NK-92 (cell line): ENCODE data around the gene LPCAT1.

Experiments
- DNase-seq: peaks from one replicate; lab custom pipeline; 2025; ENCODE audit not compliant: unreplicated experiment; lab: John Stamatoyannopoulos, UW

LPCAT1 gene

GRCh38 chr5:1498623-1499416, 24.9 kb downstream of the LPCAT1 start:
- DNase-seq, result no peak

DNA sequence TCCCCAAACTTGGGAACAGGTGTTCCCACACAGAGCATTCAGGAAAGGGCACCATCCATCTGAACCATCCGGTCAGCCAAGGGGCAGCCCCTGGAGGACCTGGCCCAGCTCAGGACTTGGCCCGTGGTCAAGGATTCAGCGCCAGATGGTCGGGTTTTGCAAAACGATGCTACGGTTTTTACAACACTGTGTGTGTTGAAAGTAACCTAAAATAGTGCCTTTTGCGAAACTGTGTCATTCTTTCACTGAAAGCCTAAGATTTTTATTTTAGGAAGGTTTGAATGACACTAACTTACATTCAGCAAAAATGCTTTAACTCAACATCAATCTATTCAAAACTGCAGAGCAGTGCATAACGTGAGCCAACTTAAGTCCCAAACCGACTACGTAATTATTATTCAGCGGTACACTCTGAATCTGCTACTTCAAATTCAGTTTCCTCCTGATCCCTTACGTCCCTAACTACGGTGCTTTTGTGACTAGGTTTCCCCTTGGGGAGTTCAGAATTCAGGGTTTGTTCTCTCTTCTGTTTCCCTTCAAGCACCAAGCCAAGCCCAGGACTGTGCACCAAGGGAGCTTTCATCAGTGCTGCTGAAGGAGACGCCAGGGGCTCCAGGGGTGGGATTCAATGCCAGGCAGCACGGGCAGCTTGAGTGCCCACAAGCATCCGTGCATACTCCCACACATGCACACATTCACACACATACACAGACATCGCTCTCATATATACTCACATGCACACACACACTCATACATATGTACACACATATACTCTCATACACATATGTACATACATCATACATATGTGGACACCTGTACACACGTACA, 25.8 kb downstream of the LPCAT1 start:
- no peak for DNase-seq

GRCh38 chr5:1497242-1497777, 26.4 kb downstream of the LPCAT1 start:
- DNase-seq, result no peak

- DNase-seq, result no peak
Observed at GRCh38 chr5:1495525-1495897, 28.2 kb downstream of the LPCAT1 start.

DNA sequence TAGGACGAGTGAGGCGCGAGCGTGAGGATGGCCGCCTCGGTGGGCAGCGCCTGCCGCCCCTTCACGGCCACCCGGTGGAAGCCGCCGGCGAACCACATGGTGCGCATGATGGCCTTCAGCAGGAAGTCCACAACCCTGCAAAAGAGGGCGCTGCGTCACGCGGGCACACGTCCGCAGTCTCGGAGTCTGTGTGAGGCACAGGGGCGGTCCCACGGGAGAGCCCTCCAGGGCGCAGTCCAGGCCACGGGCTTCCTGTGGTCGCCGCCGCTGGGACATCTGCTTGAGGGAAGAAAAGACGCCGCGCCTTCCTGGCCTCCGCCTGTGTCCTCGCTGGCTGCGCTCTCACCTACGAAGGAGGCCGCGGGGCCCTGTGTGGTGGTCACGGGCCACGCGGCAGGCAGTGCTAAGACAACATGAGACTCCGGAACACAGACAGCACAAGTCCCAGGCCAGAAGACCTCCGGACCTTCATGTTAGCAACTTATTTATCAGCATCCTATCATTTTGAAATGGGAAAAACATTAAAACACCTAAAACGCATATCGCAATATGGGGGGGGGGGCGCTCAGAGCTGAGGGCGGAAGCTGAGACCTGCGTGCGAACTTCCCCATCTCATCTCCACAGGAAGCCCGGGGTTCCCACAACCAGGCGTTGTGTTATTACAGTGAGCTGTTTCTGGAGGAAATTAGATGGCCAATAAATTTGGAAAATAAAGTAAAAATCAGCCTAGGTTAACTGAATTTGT, 28.8 kb downstream of the LPCAT1 start:
- no peak for DNase-seq

DNA sequence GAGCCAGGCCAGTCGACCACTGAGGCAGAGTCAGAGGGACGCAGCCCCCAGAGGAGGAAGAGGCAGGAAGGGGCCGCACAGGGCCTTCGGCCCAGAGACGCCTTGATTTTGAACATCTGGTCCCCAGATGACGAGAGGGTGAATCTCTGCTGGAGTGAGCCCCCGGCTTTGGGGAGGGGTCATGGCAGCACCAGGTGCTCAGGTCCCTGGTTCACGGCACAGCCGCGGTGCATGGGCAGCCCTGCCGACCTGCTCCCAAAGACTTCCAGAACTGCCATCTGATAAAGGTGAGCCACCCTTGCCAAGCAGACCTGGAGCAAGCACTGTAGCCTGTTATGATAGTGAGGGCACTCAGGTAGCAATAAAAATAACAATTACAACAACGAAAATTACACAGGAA, 29.8 kb downstream of the LPCAT1 start:
- DNase-seq, result no peak

- DNase-seq, result no peak
Observed at GRCh38 chr5:1493413-1493812, 30.3 kb downstream of the LPCAT1 start.

- DNase-seq, result no peak
Observed at GRCh38 chr5:1492757-1493156, 31.0 kb downstream of the LPCAT1 start.

DNA sequence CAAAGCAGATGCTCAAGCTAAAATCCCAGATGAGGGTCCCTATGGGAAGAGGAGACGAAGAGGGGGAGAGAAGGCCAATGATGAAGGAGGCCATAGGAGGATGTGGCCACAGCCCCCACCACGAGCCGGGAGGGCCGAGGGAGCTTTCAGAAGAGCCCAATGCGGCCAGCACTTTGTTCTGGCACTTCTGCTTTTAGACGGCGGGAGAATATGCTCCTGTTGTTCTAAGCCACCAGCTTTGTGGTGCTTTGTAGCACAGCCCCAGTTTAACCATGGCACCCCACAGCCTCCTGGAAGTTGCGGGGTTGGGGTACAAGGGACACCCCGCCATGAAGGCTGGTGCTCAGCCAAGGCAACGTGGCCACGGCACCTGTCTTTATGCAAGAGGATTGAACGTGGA, 33.4 kb downstream of the LPCAT1 start:
- DNase-seq, result no peak

DNA sequence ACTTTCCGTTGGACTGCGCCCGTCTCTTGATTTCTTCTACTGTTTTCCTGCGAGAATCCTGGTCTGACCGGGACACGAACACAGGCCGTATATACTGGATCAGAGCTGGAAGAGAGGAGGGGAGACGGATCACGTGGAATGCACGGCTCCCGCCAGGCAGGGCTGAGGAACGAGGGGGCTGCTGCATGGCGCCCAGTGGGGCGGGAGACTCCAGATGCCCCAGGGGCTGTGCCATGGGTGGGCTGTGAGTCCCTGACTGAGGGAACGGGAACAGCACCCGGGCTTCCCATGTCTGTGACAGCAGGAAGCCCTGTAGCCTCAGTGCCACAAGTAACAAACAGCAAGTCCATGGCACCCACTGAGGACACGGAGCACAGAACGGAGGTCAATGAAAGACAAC, 34.0 kb downstream of the LPCAT1 start:
- no peak for DNase-seq

- no peak for DNase-seq
Observed at GRCh38 chr5:1488882-1489680, 34.7 kb downstream of the LPCAT1 start.

DNA sequence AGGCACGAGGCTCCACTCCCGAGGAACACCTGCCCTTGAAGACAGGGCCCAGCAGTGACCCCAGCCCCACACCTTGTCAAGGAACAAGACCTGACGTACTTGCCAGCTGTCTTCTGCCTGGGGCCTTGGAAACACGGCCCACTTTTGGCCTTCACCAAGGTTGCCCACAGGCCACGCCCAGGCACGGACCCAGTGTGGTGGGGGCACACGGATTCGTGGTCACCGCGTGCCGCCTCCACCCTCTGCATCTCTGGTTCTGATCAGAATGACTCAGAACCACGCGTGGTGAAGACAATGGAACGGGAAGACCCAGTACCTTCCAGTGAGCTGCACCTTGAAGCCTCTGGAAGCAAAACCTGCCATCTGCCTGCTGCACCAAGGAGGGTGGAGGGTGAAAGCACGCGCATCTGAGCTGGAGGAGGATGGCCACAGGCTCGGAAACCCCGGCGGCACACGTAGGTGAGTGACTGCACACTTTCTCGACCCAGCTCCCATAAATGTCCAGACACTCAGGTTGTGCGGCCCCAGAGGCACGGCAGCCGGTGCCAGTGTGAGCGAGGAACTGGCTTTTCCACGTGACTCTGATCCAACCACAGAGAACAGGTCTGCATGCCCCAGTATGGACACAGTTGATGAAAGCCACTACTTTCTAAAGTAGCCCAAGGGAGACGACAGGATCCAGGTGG, 36.5 kb downstream of the LPCAT1 start:
- DNase-seq, result no peak

DNA sequence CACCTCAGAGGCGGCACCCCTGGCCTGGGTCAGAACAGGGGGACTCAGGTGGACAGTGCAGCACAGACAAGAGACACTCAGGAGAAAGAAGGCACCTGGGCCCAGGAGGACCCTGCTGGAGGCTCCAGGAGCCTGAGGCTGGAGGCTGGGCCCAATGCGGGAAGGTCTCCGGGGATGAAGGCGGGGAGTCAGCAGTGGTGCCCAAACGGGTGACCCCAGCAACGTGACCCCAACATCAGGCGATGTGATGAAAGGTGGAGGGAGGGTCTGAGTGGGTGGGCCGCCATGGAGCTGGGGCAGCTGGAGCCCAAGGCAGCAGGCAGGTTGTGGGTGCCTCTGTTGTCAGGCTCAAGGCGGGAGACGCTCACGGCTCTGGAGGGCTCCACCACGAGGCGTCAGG, 37.5 kb downstream of the LPCAT1 start:
- no peak for DNase-seq

DNA sequence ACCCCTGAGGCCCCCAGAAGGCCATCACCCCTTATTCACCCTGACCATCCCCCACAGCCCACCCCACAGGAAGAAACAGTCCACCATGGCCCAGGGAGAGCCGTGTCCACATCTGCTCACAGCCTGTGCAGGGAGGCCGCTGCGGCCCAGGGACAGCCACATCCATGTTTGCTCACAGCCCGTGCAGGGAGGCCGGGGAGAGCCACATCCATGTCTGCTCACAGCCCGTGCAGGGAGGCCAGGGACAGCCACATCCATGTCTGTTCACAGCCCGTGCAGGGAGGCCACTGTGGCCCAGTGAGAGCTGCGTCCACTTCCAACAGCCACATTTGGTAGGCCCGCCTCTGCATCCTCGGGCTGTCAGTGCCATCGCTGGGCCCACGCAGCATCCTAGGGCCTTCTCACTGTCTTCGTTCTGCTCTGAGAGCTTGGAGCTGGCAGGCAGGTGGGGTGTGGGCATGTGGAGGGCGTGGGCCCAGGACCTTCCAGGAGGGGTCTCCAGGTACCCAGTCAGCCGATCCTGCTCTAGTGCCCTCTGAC, 38.1 kb downstream of the LPCAT1 start:
- no peak for DNase-seq

- DNase-seq, result no peak
Observed at GRCh38 chr5:1484730-1485578, 38.8 kb downstream of the LPCAT1 start.

DNA sequence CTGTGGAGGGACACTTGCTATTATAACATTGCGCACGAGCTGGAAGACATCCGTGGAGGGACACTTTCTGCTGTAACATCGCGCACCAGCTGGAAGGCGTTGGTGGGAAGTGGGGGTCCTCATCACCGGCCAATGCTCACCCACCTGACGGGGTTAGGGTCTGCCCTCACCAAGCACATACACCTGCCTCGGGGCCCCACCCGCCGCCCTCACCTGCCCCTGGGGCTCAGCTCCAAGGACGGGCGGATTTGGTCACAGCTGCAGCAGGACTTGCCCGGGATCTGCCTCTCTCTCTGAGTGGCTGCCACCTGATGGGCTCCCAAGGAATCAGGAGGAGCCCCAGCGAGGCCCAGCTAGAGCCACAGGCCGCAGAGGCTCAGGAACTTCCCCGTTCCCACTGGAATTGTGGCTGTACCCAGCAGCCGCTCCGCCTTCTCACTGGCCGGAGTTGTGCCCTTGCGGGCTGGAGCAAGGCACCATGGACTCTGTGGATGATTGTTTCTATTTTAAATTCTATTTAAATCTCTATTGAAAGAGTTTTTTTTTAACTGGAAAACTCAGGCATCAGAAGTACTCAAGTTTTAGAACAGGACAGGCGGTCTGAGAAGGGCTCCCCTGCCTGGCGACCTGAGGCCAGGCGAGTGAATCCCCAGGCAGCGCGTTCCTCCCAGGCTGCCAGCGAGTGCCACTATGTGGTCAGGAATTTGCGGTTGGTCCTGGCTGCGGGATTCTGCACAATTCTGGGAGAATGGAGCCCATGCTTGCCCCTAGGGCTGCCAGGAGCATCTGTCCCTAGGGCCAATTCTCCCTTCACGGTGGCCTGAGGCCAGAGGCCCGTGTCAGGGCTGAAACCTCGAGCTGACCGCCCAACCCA, 39.7 kb downstream of the LPCAT1 start:
- no peak for DNase-seq

- no peak for DNase-seq
Observed at GRCh38 chr5:1483064-1483463, 40.7 kb downstream of the LPCAT1 start.

DNA sequence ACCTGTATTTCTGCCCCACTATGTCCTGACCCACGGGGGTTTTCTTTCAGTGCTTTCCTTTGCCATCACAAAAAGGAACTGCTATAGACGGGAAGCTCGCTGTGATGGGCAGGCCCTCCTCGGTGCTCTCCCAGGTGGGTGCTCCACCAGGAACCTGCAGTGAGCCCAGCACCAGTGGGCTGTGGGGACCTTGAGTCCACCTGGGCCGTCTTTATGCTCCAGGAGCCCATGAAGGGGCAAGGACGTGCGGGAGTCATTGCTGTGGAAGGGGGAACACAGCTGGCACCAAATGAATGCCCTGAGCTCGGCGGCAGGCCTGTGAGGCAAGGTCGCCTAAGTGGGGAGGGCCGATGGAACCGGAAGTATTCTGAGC, 41.8 kb downstream of the LPCAT1 start:
- no peak for DNase-seq
